ENCODE measurements around the gene ACAA2. TPM values are rescaled to one million over a fixed set of nuclear protein-coding genes. Genes with fewer than 3 reads are reported as not detected.

ACAA2 gene
- total RNA-seq, 2 experiments from 2014 or later, result 67.9 to 69.8 TPM

DNA sequence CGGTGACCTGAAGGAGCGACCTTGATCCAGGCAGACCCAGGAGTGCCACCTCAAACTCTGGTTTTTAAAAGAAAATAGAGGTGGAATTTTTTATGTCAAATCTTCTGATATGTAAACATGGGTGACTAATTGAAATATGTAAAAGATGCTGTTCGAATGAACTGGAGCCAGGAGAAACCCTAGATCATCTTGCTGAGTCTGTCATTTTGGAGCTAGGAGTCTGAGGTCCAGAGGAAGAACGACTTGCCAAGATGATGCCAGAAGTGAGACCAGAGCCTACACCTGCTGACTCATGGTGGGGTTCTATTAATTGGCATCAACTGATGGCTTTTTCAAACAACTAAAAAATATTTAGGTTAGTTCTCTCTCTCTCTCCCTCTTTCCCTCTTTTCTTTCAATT is 74.1 kb downstream of the ACAA2 start:
- Mint-ChIP-seq H3K4me1 (ENCODE audit: low read depth) (no peaks in the 10 kb centered on the region), H3K36me3 (ENCODE audit: low read depth) (no peaks in the 10 kb centered on the region), H3K4me3 (no peak overlapping the region), H3K27ac (no peak overlapping the region), H3K9me3 (no peaks in the 10 kb centered on the region), H3K27me3 (ENCODE audit: low read depth) (peaks cover 2% of the 10 kb centered on the region)
- intact Hi-C loops (cut with micrococcal nuclease), result no loop called here
- DNase-seq, result no peak
- CTCF ChIA-PET, result no interaction called here

DNA sequence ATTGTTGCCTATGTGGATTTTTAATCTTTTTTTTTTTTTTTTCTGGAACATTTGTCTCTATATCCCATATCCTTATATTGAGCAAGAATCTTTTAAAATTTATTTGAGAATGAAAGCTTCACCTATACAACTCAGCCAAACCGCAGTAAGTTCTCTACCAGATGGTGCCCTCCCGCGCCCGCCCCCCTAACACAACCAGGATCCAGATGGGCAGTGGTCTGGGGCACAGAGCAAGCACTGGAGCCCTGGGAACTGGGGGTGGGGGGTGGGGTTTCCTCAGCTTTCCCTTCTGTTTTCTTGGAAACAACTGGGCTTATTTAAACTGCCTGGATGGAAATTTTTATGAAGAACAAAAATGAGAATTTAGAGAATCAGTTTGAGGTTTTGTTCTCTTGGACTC is 74.6 kb downstream of the ACAA2 start:
- no peak overlapping the region for H3K4me3 Mint-ChIP-seq
- DNase-seq, result no peak
- H3K36me3 Mint-ChIP-seq (ENCODE audit: low read depth), result no peaks in the 10 kb centered on the region
- CTCF ChIA-PET, result no interaction called here
- no peaks in the 10 kb centered on the region for H3K9me3 Mint-ChIP-seq
- peaks cover 2% of the 10 kb centered on the region for H3K27me3 Mint-ChIP-seq (ENCODE audit: low read depth)
- intact Hi-C loops (cut with micrococcal nuclease), result no loop called here
- no peaks in the 10 kb centered on the region for H3K4me1 Mint-ChIP-seq (ENCODE audit: low read depth)
- H3K27ac Mint-ChIP-seq, result no peak overlapping the region

DNA sequence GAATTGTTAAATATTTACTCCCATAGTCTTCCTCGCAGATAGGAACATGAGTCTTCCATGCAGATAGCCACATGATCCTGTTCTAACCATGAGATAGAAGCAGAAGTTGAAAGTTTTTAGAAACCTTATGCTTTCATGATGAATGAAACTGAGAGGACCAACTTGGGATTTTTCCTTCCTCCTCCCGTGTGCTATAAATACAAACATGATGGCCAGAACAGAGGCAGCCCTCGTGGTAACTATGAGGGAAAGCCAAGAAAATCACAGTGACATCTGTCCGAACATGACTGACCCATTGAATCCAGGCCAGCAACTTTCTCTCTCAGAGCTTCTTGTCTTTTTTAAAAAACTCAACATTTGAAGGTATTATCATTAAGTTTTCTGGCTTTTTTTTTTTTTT is 78.5 kb downstream of the ACAA2 start:
- Mint-ChIP-seq H3K4me1 (ENCODE audit: low read depth) (no peaks in the 10 kb centered on the region), H3K27ac (no peak overlapping the region), H3K9me3 (no peaks in the 10 kb centered on the region), H3K4me3 (no peak overlapping the region), H3K27me3 (ENCODE audit: low read depth) (no peaks in the 10 kb centered on the region), H3K36me3 (ENCODE audit: low read depth) (no peaks in the 10 kb centered on the region)
- CTCF ChIA-PET, result interaction anchor here (1.2 kb wide), 1 partner anchor 125 kb away, joined by 4 read pairs; no protein-coding TSS in a partner anchor
- intact Hi-C loops (cut with micrococcal nuclease), result no loop called here
- DNase-seq, result no peak

DNA sequence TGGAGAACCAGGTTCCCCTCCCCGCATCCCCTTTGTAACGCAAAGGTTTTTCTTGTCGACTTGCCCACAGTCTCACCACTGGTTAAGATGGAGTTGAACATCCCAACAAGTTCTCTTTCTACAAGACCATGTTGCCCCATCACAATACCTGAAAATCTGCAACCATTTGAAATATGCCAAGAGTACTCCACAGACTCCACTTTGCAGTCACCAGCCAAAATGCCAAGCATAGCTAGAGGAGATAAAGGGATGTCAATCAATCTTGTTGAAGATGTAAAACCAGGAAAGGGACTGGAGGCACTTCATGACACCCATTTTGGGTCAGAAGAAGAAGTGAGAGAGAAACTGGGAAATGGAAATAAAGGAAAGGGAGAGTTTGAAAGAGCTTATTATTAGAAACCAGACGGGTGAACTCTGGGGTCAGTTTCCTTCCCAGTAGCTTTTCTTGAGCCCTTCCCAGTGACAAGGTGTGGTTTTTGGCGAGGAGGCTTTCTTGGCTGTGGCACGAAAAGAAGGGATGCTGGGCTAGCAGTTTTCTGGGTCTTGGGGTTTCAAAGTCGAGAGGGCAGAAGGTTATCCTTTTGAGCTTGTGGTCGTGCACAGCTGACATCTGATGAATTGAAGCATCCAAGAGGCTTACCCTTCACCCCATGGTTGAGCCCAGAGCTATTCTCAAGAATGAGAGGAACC is 79.3 kb downstream of the ACAA2 start:
- H3K9me3 Mint-ChIP-seq, result no peaks in the 10 kb centered on the region

DNA sequence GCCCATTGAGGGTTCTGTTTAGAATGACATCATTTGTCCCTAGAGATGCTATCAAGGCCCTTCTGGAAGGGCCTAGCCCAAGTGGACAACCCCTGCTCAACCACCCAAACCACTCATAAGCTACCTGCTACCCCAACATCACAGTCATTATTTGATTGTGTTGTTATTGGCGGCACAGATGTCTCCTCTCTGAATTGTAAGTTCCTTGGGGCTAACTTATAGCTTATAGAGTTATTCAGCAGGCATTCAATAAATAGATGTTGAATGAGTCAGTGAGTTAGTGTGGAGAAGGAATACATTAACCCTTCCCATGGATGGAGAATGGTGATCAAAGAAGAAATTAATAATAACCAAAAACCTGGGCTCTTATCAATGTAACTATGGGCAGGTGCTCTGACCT is 80.0 kb downstream of the ACAA2 start:
- no peaks in the 10 kb centered on the region for H3K27me3 Mint-ChIP-seq (ENCODE audit: low read depth)
- H3K4me1 Mint-ChIP-seq (ENCODE audit: low read depth), result no peaks in the 10 kb centered on the region
- H3K4me3 Mint-ChIP-seq, result no peak overlapping the region
- H3K36me3 Mint-ChIP-seq (ENCODE audit: low read depth), result no peaks in the 10 kb centered on the region
- no peaks in the 10 kb centered on the region for H3K9me3 Mint-ChIP-seq
- CTCF ChIA-PET, result interaction anchor here (1.3 kb wide), 1 partner anchor 125 kb away, joined by 3 read pairs; no protein-coding TSS in a partner anchor
- H3K27ac Mint-ChIP-seq, result no peak overlapping the region
- intact Hi-C loops (cut with micrococcal nuclease), result no loop called here
- no peak for DNase-seq

More for the DNA sequence above, 79.3 kb downstream of the ACAA2 start:
- Mint-ChIP-seq H3K27ac (no peak overlapping the region), H3K36me3 (ENCODE audit: low read depth) (no peaks in the 10 kb centered on the region), H3K27me3 (ENCODE audit: low read depth) (no peaks in the 10 kb centered on the region), H3K4me1 (ENCODE audit: low read depth) (no peaks in the 10 kb centered on the region), H3K4me3 (no peak overlapping the region)
- DNase-seq, result no peak
- CTCF ChIA-PET, result interaction anchor here (1.3 kb wide), 1 partner anchor 124 kb away, joined by 3 read pairs; no protein-coding TSS in a partner anchor
- intact Hi-C loops (cut with micrococcal nuclease), result no loop called here

Data from activated naive CD4-positive, alpha-beta T cell treated with anti-CD3 and anti-CD28 coated beads for 36 hours (primary cell).